WTC11 (cell line): ENCODE data around the gene FBXO30. TPM values are rescaled to one million over a fixed set of nuclear protein-coding genes. Genes with fewer than 3 reads are reported as not detected.

Experiments
- ATAC-seq: fragments of 200-7000 bp; cut with Tn5 transposase; 2 replicates; pipeline ENCODE4 v1.10.0; 2021; ENCODE audit warnings: mild to moderate bottlenecking, moderate library complexity
- CTCF ChIA-PET: fragments of 300-600 bp; sonication (Branson Sonifier 250); formaldehyde crosslinking; loops from one replicate; lab custom pipeline; 2021; ENCODE audit warnings: antibody characterized with exemption; lab: Charles Lee
- POLR2A ChIA-PET: fragments of 350-600 bp; sonication (Branson Sonifier 250); formaldehyde crosslinking; loops from one replicate; lab custom pipeline; 2021; ENCODE audit warnings: antibody characterized with exemption; lab: Charles Lee
- DNase-seq: peaks from one replicate; pipeline ENCODE4 v3.0.0; 2021; ENCODE audit warnings: low spot score
- H3K27ac Mint-ChIP-seq: 2 replicates; pipeline ENCODE4 v1.8.0; 2021; ENCODE audit warnings: mixed read lengths
- H3K27me3 Mint-ChIP-seq: 2 replicates; pipeline ENCODE4 v1.8.0; 2021; ENCODE audit warnings: low read depth, mild to moderate bottlenecking, moderate library complexity, mixed read lengths
- H3K36me3 Mint-ChIP-seq: 2 replicates; pipeline ENCODE4 v1.8.0; 2021; ENCODE audit warnings: mixed read lengths
- H3K4me1 Mint-ChIP-seq: 2 replicates; pipeline ENCODE4 v1.8.0; 2022; ENCODE audit warnings: mixed read lengths
- H3K4me3 Mint-ChIP-seq: 2 replicates; pipeline ENCODE4 v1.8.0; 2021; ENCODE audit warnings: mild to moderate bottlenecking, moderate library complexity, mixed read lengths
- H3K9me3 Mint-ChIP-seq: 2 replicates; pipeline ENCODE4 v1.8.0; 2021; ENCODE audit warnings: mixed read lengths
- AFF4 ChIP-seq: sonication (generic); formaldehyde crosslinking; IDR thresholded peaks from 2 replicates; pipeline ENCODE4 v1.8.1; 2023; ENCODE audit warnings: mild to moderate bottlenecking, missing genetic modification reagents, borderline replicate concordance
- AR ChIP-seq: fragments of 250-450 bp; sonication (Bioruptor Pico); IDR thresholded peaks from 2 replicates; pipeline ENCODE4 v1.9.0; 2021; ENCODE audit warnings: mild to moderate bottlenecking
- E2F1 ChIP-seq: sonication (generic); formaldehyde crosslinking; IDR thresholded peaks from 2 replicates; pipeline ENCODE4 v1.8.0; 2022; ENCODE audit warnings: mild to moderate bottlenecking, missing genetic modification reagents
- GTF2I ChIP-seq: fragments of 250-450 bp; sonication (Bioruptor Pico); conservative IDR thresholded peaks from 2 replicates; pipeline ENCODE4 v1.4.0; 2021; ENCODE audit warnings: mild to moderate bottlenecking
- HMGXB4 ChIP-seq: sonication (generic); formaldehyde crosslinking; IDR thresholded peaks from 2 replicates; pipeline ENCODE4 v1.8.1; 2023; ENCODE audit warnings: mild to moderate bottlenecking, moderate library complexity, missing genetic modification reagents
- JAZF1 ChIP-seq: fragments of 250-450 bp; sonication (Bioruptor Pico); IDR thresholded peaks from 2 replicates; pipeline ENCODE4 v1.9.0; 2021; ENCODE audit warnings: moderate library complexity, mild to moderate bottlenecking, inconsistent platforms
- MAX ChIP-seq: sonication (generic); formaldehyde crosslinking; IDR thresholded peaks from 2 replicates; pipeline ENCODE4 v1.8.0; 2022; ENCODE audit warnings: mild to moderate bottlenecking, missing genetic modification reagents
- MLX ChIP-seq: sonication (generic); formaldehyde crosslinking; IDR thresholded peaks from 2 replicates; pipeline ENCODE4 v1.8.1; 2023; ENCODE audit warnings: mild to moderate bottlenecking, missing genetic modification reagents, moderate library complexity
- NFATC4 ChIP-seq: fragments of 250-450 bp; sonication (Bioruptor Pico); IDR thresholded peaks from 2 replicates; pipeline ENCODE4 v1.9.0; 2021; ENCODE audit warnings: mild to moderate bottlenecking
- OVOL2 ChIP-seq: fragments of 250-450 bp; sonication (Bioruptor Pico); IDR thresholded peaks from 2 replicates; pipeline ENCODE4 v1.9.0; 2021; ENCODE audit warnings: mild to moderate bottlenecking, borderline replicate concordance
- PRDM15 ChIP-seq: sonication (generic); formaldehyde crosslinking; IDR thresholded peaks from 2 replicates; pipeline ENCODE4 v1.8.0; 2022; ENCODE audit warnings: missing genetic modification reagents
- PRRX2 ChIP-seq: fragments of 250-450 bp; sonication (Bioruptor Pico); IDR thresholded peaks from 2 replicates; pipeline ENCODE4 v1.8.0; 2021; ENCODE audit warnings: mild to moderate bottlenecking
- SMAD3 ChIP-seq: sonication (generic); formaldehyde crosslinking; IDR thresholded peaks from 2 replicates; pipeline ENCODE4 v1.8.0; 2022; ENCODE audit warnings: missing genetic modification reagents, mild to moderate bottlenecking, borderline replicate concordance
- ZBTB43 ChIP-seq: sonication (generic); formaldehyde crosslinking; IDR thresholded peaks from 2 replicates; pipeline ENCODE4 v1.8.1; 2023; ENCODE audit warnings: mild to moderate bottlenecking, missing genetic modification reagents
- ZNF232 ChIP-seq: sonication (generic); formaldehyde crosslinking; IDR thresholded peaks from 2 replicates; pipeline ENCODE4 v1.8.0; 2022; ENCODE audit warnings: mild to moderate bottlenecking, missing genetic modification reagents
- ZNF512 ChIP-seq: sonication (generic); formaldehyde crosslinking; IDR thresholded peaks from 2 replicates; pipeline ENCODE4 v1.8.1; 2022; ENCODE audit warnings: missing genetic modification reagents, borderline replicate concordance
- ZSCAN18 ChIP-seq: fragments of 250-450 bp; sonication (Bioruptor Pico); IDR thresholded peaks from 2 replicates; pipeline ENCODE4 v2.1.2; 2022; ENCODE audit warnings: mild to moderate bottlenecking, moderate library complexity
- total RNA-seq: library from RNA; stranded (reverse); gene quantifications from 3 replicates; pipeline ENCODE4 v1.2.3, GENCODE V29; 2021

Gene FBXO30
- total RNA-seq, 1 experiment from 2014 or later: 11.8 TPM

GRCh38 chr6:145772846-145773245 lies 41.7 kb downstream of the FBXO30 start (continued):
- TF ChIP-seq ZBTB43 (CRISPR knock-in tag) (no peak), JAZF1 (no peak), PRDM15 (CRISPR knock-in tag) (no peak), OVOL2 (CRISPR knock-in tag) (no peak), MAX (CRISPR knock-in tag) (no peak), MLX (CRISPR knock-in tag) (no peak), NFATC4 (CRISPR knock-in tag) (no peak)

GRCh38 chr6:145765449-145765848 lies 49.1 kb downstream of the FBXO30 start:
- Mint-ChIP-seq H3K27ac (no peak overlapping the region), H3K27me3 (no peaks in the 10 kb centered on the region), H3K4me1 (peaks cover 4% of the 10 kb centered on the region), H3K4me3 (no peak overlapping the region), H3K36me3 (peaks cover 3% of the 10 kb centered on the region; the same call in 1 of the 2 replicates), H3K9me3 (peaks cover 29% of the 10 kb centered on the region)
- POLR2A ChIA-PET: no interaction called here
- CTCF ChIA-PET: no interaction called here
- no peak for ATAC-seq
- no peak for DNase-seq
- TF ChIP-seq AR (CRISPR knock-in tag) (no peak), SMAD3 (CRISPR knock-in tag) (no peak), PRRX2 (CRISPR knock-in tag) (no peak), HMGXB4 (CRISPR knock-in tag) (no peak), ZNF512 (no peak), JAZF1 (no peak), GTF2I (CRISPR knock-in tag) (no peak), E2F1 (CRISPR knock-in tag) (no peak), ZNF232 (CRISPR knock-in tag) (no peak), ZSCAN18 (CRISPR knock-in tag) (no peak), AFF4 (CRISPR knock-in tag) (no peak)
